HG02571 (cell line): ENCODE results near the gene PPFIBP2.

ENCODE experiments used
- ATAC-seq: cut with Tn5 transposase; IDR thresholded peaks from one replicate; pipeline ENCODE4 v1.9.1; 2021; ENCODE audit warnings: mild to moderate bottlenecking, moderate library complexity; ENCODE audit not compliant: unreplicated experiment

Gene PPFIBP2

DNA sequence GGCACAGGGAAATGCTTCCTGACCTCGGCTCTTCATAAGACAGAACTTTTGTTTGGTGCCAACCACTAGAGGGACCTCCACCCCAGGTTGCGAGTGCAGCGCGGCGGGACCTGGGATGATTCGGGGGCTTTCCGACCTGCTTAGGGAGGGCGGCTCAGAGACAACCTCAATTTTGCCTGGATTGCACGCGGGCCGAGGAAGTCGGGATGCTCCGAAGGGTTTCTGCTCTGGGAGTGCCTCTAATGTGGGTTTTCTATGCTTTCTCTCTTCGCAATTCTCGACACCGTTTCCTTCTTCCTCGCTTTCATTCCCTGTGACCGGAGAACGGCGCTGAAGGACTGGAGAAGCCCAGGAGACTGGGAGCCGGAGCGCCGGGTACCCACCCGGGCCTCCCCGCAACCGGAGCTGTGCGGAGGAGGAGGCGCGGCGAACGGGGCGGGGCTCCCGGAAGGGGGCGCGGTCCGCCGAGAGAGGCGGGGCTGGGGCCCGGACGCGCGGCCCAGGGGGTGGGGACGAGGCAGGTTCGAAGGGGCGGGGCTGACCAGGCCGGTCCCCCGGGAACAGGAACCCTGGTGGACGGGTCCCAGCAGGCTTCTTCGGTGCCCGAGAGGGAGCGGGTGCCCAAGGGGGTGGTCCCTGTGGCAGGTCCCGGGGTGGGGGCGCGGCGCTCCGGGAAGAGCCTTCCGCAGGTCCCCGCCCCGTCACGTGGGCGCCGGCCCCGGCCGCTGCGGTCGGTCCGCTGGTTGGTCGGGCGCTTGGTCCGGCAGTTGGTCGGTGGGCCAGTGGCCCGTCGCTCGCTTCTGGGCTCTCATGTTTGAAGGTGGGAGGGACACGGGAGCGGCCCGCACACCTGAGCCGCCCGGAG is at the start of gene PPFIBP2:
Gene PPFIBP2, plus strand, starts transcription at position 766 of the 865 bp plus-strand sequence. CDS start 35,477 bp downstream, outside the sequence.
- ATAC-seq = peak; percentile 66

GRCh38 chr11:7467652-7468051 is 46.1 kb upstream of the PPFIBP2 start:
- ATAC-seq = peak; percentile 76

- no peak for ATAC-seq
Observed at GRCh38 chr11:7469351-7469865, 44.4 kb upstream of the PPFIBP2 start.

- no peak for ATAC-seq
Observed at GRCh38 chr11:7471071-7471470, 42.7 kb upstream of the PPFIBP2 start.

GRCh38 chr11:7473717-7474116 is 40.1 kb upstream of the PPFIBP2 start:
- ATAC-seq = peak; percentile 90

GRCh38 chr11:7480113-7480512 is 33.7 kb upstream of the PPFIBP2 start:
- ATAC-seq = no peak

DNA sequence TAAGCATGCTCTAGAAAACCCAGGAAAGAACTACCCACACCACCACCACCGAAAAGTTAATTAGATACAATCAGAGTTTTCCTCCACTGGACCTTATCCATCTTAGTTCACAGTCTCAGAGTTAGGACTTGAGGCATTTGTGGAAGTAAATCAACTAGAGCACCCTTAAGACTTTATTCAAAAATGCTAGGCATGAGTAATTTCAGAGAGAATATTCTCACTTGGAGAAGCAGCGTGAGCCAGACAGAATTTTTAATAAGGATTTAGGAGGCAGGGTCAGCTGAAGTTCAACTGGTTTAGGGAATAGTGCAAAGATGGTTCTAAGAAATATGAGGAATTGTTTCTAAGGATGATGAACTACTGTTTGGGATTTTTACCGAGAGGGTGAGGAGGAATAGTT is 29.7 kb upstream of the PPFIBP2 start:
- no peak for ATAC-seq

- ATAC-seq = no peak
Observed at GRCh38 chr11:7484645-7485044, 29.2 kb upstream of the PPFIBP2 start.

DNA sequence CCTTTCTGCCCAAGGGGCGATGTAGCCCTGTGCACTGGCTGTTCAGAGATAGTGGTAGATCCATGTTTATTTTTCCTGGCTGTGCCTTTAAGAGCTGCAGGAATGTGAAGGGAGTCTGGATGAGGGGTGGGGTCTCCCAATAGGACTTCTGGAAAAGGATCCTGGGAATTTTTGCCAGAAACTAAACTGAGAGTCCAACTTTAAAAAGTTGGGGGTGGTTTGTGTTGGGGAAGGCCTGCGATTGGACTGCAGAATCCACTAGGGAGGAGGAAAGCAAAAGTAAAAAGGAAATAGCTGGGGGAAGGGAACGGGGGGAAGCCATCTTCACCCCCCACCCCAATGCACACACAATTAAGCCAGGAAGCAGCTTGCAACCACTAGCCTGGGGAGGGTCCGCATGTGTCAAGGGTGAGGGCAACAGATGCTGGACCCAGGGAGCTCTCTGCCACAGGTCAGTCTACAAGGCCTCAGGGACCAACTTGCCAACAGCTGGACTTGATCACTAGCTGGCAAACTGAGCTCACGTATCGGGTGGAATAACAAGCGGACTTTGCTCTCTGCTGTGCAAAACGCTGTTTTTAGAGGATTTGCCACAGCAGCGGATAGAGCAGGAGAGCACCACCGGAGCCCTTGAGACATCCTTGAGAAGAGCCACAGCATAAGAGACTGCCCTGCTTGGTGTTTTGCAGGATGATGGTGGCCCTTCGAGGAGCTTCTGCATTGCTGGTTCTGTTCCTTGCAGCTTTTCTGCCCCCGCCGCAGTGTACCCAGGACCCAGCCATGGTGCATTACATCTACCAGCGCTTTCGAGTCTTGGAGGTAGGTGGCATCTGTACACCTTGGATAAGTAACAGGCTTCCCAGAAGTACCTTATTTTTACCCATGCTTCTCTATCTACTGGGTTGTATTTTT is 28.4 kb upstream of the PPFIBP2 start, which contains the start of gene OLFML1:
Gene OLFML1, plus strand, starts transcription at position 321 of the 912 bp plus-strand sequence. Its CDS starts 370 bp downstream, at position 691.
- ATAC-seq = no peak

GRCh38 chr11:7486098-7486780 is 27.6 kb upstream of the PPFIBP2 start:
- no peak for ATAC-seq

DNA sequence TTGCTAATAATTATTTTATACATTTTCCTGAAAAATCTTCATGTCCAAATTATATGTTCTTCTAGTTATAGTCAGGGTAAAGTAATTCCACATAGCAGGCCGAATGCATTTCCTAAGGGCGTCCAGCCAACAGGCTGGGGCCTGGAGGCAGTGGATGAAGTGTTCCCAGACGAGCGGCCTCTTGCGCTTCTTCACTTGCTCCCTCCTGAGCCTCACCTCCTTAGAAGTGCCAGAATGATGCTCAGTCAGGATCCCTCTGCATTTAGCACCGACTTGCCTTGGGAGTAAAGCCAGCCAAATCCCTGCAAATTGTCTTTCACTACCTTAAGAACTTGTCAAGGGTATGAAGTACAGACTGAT is 27.0 kb upstream of the PPFIBP2 start:
- ATAC-seq = no peak

GRCh38 chr11:7487360-7487759 is 26.4 kb upstream of the PPFIBP2 start:
- no peak for ATAC-seq

GRCh38 chr11:7488681-7489080 is 25.1 kb upstream of the PPFIBP2 start:
- ATAC-seq = no peak

DNA sequence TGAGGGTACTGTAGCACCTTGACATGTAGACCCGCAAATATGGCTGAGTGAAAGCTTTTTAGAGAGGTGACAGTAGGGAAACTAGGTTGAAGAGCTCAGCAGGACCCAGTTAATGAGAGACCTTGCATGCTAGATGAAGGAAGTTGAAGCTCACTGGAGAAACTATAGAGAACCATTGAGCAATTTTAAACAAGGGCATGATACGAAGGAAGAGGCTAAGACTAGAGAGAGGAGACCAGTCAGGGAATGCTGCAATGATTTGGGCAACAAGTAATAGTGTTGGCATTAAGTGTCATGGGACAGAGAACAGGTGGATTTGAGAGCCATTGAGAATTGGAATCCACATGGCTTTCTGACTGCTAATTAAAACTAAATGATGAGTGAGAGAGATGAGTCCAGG is 24.4 kb upstream of the PPFIBP2 start:
- no peak for ATAC-seq

DNA sequence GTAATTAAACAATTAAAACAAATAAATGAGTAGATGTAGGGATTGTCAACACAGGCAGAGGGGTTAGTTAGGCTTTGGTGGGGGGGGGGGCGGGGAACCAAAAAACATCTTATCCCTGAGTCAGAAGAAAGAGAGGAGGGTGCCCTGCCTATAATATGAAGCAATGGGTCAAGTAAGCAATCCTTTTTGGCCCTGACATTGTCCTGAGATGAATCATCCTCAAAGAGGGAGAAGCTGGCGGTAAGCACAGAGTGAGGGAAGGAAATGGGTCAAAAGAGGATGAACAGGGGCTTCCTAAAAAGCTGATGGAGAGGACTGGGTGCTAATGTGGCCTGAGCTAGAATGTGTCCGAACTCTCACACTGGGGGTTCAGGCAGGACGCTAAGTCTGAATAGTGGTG is 23.7 kb upstream of the PPFIBP2 start:
- ATAC-seq = no peak

GRCh38 chr11:7490535-7490934 is 23.3 kb upstream of the PPFIBP2 start:
- no peak for ATAC-seq

DNA sequence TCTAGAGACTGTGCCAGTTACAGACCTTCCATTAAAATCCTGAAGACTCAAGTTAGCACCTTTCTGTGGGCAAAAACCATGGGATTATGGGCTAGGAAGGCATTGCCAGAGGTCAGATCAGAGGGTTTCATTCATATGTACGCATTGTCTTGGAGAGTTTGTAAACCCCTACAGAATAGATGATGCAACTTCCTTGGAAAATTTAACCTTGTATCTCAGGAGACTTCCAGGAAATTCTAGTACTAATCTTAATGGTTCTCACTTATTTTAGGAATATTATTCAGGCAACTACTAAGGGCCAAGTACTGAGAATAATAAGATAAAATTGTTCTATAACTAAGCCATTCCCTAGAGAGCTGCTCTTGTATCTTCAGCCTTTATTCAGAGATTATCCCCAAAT is 21.5 kb upstream of the PPFIBP2 start:
- ATAC-seq = no peak

DNA sequence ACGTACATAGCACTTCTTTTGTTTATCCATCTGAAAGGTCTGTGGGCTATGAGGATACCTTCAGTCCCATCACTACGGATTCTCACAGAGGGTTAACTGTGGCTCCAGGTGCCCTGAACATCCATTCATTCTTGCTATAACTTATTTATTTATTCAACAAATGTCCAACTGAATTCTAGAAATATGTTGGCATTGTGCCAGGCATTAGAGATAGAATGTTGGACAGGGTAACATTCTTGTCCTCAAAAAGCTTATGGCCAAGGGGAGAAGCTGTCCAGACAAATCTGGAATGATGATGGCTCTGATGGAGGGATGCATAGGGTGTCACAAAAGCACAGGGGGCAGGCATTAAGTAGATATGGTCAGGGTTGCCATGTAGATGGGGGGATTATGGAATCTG is 20.1 kb upstream of the PPFIBP2 start:
- no peak for ATAC-seq

- ATAC-seq = no peak
Observed at GRCh38 chr11:7494086-7494745, 19.6 kb upstream of the PPFIBP2 start.

DNA sequence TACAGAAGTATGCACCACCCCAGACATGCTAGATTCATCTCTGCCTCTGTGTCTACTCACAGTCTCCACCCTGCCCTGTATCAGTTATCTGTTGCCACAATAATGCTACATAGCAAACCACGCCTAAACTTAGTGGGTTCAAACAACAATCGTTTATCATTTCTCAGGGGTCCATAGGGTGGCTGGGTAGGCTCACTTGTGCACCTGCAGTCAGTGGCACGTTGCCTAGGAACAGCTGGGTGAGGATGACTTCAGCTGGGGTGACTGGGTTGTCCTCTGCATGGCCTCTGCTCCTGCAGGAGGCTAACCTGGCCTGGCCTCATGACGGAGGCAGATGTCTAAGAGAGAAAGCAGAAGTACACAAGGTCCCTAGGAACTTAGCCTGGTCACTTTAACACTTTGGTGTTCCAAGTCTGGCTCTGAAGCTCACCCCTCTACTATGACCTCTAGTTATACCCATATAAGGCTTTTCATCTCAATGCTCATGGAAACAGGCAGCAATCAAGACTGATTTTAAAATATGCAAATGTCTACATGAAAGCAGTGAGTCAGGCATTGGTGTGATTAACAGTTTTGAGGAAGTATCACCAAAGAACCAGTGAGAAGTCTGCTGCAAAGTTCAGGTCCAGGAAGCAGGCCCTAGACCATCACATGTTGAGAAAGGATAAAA is 17.8 kb upstream of the PPFIBP2 start:
- ATAC-seq = peak; percentile 91
